Measurements from ENCODE around the gene FABP2.
"Not testable (repeated sequence)": the region's sequence is repeated elsewhere in the genome, so short reads cannot be mapped to it uniquely, and the experiment has no call there.

Gene FABP2

DNA sequence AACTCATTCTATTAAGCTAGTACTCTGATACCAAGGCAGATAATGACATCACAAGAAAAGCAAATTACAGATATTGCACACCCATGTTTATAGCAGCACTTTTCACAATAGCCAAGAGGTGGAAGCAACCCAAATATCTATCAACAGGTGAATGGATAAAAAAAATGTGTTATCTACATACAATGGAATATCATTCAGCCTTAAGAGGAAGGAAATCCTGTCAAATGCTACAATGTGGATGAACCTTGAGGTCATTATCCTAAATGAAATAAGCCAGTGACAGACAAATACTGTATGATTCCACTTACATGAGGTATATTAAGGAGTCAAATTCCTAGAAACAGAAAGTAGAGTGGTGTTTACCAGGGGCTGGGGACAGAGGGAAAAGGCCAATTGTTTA, 14.3 kb downstream of the FABP2 start:
- no peak for DNase-seq

- DNase-seq = no peak
Observed at GRCh38 chr4:119304431-119304830, 17.5 kb downstream of the FABP2 start.

DNA sequence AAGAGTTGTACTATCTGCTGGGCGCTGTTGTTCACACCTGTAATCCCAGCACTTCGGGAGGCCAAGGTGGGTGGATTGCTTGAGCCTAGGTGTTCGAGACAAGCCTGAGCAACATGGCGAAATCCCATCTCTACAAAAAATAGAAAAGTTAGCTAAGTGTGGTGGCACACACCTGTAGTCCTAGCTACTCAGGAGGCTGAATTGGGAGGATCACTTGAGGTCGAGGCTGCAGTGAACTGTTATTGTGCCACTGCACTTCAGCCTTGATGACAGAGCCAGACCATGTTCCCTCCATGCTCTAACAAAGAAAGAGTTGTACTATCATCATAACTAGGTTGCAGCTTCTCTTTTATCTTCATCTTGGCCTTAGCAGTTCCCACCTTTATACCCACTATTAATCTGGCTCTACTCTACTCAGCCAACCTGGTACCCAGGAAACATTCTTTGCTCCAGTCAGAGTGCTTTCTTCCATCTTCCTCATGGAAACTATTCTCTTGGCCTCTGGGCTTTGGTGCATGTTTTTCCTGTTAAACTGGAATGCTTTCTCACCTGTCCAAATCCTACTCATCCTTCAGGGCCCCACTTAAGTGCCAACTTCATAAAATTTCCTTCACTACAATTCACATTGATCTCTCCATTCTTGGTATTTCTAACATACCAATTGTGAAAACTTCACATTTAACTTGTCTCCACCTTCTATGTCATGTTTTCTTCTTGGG, 18.2 kb downstream of the FABP2 start:
- DNase-seq = no peak

- DNase-seq = no peak
Observed at GRCh38 chr4:119302073-119302832, 19.7 kb downstream of the FABP2 start.

GRCh38 chr4:119300101-119300978, 21.6 kb downstream of the FABP2 start:
- no peak for DNase-seq

DNA sequence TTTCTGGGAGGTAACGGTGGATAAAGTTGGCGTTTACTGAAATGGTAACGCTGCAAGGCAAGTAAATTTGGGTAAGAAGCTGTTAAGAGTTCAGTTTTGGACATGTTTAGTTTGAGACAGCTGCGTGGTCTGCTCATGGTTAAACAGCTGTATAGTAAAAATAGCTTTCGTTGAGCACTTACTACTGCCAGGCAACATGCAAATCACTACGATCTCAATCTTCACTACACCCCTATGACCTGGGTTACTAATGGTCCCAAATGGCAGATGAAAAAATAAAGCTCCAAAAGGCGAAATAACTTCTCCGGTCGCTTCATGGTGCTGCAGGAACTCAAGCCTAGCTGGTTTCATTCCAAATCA, 22.2 kb downstream of the FABP2 start:
- no peak for DNase-seq

- no peak for DNase-seq
Observed at GRCh38 chr4:119299260-119299671, 22.7 kb downstream of the FABP2 start.

DNA sequence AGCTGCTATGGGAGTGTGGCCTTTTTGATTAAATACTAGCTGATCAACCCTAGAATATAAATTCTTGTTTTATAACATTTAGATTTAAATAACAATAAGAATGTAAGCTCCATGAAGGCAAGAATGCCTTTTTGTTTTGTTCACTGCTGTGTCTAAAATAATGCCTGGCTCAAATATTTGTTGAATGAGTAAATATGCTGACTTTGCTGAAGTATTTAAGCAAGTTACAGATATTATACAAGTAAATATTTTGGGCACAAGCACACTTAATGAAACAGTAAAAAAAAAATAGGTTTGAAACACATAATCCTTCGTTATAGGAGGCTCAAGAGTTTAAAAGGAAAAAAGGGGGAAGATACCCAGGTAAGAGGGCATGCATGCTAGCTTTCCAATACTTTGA, 24.1 kb downstream of the FABP2 start:
- DNase-seq = no peak

- no peak for DNase-seq
Observed at GRCh38 chr4:119296356-119296755, 25.6 kb downstream of the FABP2 start.

- no peak for DNase-seq
Observed at GRCh38 chr4:119290598-119290997, 31.3 kb downstream of the FABP2 start.

DNA sequence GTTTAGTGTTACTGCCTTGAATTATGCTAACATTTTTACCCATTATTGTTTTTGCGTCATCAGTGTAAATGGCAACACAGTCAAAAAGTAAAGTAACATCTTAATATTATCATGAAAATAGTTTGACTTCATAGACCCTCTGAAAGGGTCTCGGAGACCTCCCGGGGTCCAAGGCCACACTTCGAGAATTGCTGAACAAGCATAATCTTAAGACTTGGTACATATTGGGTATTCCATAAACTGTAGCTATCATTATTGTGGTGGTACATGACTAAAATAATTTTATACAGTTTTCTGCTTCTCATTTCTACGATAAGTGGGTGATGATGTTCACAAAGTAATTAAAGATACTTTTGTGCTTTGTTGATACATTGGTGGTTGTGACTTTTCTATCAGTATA, 32.6 kb downstream of the FABP2 start:
- DNase-seq = no peak

DNA sequence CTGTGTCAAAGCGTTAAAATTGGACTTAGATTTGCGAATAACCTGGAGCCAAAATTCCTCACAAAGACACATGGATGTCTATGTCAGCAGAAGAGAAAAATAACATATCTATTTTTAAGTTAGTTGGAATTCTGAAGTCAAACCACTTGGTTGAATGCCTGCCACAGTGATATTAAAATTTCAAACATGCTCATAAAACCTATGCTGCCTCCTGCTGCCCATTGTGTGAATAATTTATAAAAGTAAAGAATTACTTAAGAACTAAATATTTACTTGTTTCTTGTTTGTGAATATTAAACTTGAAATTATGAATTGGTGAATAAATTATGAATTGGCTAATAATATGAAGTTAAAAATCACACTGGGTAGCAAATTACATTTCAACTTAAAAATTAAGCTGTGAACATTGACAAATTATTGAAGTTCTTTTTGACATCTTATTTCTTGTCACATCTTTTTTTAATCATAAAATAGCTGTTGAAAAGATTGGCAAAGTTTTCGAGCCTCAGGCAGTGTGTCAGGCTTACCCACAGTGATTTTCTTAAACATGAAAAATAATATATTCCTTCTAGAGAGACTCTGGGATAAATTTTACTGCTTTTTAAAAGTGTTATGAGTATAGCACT, 35.4 kb downstream of the FABP2 start:
- DNase-seq = no peak

GRCh38 chr4:119284876-119285780, 36.8 kb downstream of the FABP2 start:
- DNase-seq = no peak

DNA sequence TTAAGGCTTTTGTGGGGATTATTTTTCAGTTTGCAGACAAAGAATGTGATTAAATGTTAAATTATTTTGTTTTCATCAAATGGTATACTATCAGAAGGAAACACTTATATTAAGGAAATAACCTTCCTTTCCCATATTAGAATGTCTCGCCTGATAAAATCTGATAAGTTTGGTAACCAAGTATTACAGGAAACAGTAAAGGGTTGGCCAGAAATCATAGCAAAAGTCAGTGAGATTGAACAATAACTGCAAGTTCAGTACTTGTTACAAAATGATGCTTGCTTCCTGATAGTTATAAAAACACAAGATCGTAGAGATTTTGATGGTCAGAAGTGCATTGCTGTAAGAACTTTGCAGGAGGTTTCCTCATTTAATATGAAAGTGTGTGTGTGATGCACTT, 40.5 kb downstream of the FABP2 start:
- DNase-seq = no peak

- DNase-seq = not testable (repeated sequence)
Observed at GRCh38 chr4:119279945-119280344, 42.0 kb downstream of the FABP2 start.

DNA sequence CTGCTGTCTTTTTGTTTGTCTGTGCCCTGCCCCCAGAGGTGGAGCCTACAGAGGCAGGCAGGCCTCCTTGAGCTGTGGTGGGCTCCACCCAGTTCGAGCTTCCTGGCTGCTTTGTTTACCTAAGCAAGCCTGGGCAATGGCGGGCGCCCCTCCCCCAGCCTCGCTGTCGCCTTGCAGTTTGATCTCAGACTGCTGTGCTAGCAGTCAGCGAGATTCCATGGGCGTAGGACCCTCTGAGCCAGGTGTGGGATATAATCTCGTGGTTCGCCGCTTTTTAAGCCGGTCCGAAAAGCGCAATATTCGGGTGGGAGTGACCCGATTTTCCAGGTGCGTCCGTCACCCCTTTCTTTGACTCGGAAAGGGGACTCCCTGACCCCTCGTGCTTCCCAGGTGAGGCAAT, 42.4 kb downstream of the FABP2 start:
- DNase-seq = not testable (repeated sequence)

DNA sequence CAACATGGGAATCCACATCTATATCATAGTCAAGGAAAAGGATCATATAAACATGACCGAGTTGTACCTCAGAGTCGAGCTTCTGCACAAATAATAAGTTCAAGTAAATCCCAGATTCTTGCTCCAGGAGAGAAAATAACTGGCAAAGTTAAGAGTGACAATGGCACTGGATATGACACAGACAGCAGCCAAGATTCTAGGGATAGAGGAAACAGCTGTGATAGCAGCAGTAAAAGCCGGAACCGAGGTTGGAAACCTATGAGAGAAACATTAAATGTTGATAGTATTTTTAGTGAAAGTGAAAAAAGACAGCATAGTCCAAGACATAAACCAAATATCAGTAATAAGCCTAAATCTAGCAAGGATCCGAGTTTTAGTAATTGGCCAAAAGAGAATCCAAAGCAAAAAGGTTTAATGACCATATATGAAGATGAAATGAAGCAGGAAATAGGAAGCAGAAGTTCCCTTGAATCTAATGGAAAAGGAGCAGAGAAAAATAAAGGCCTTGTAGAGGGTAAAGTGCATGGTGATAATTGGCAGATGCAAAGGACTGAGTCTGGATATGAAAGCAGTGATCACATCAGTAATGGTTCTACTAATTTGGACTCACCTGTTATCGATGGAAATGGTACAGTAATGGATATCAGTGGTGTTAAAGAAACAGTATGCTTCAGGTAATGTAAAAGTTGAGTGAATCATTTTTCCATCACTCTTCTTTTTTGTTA, 50.4 kb downstream of the FABP2 start:
- no peak for DNase-seq

DNA sequence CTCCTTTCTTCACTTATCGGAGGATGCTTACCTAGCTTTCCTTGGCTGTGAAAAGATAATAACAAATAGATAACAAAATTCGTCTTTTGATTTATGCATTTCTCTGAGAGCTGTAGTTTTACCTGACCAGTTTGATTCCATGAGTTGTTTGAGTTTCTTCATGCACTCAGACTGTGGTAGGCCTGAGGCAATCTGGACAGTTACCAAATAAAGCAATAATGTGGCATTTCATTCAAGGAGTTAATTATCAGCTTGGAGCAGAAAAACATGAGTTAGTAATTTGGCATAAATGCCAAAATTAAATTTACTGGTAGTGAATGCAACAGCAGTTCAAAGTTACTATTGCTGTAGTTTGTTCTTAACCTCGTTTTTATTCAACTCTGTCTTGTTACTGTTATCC, 53.5 kb downstream of the FABP2 start:
- DNase-seq = no peak
